H9 (cell line): ENCODE results near the gene PPP2R1A. TPM values are rescaled to one million over a fixed set of nuclear protein-coding genes. Genes with fewer than 3 reads are reported as not detected.

Source experiments
- DNase-seq: peaks from one replicate; pipeline ENCODE4 v3.0.0-alpha.2; 2017
- H2AFZ ChIP-seq: one replicate; pipeline ENCODE4 v1.6.1; 2013; ENCODE audit warnings: mild to moderate bottlenecking, low read length, control low read depth, moderate library complexity
- H2AK5ac ChIP-seq: 2 replicates; pipeline ENCODE4 v1.6.1; 2013; ENCODE audit warnings: low read length, control low read depth, mixed read lengths; ENCODE audit not compliant: insufficient read length
- H2BK120ac ChIP-seq: one replicate; pipeline ENCODE4 v1.6.1; 2013; ENCODE audit warnings: low read depth, mild to moderate bottlenecking, low read length, control low read depth, inconsistent platforms; ENCODE audit not compliant: poor library complexity, severe bottlenecking
- H2BK12ac ChIP-seq: 2 replicates; pipeline ENCODE4 v1.6.1; 2013; ENCODE audit warnings: low read length, control low read depth, mixed read lengths, low read depth; ENCODE audit not compliant: insufficient read length
- H2BK15ac ChIP-seq: 2 replicates; pipeline ENCODE4 v1.6.1; 2013; ENCODE audit warnings: low read depth, low read length, control low read depth
- H2BK20ac ChIP-seq: one replicate; pipeline ENCODE4 v1.6.1; 2013; ENCODE audit warnings: low read depth, mild to moderate bottlenecking, low read length, control low read depth, inconsistent platforms; ENCODE audit not compliant: poor library complexity, severe bottlenecking
- H2BK5ac ChIP-seq: 2 replicates; pipeline ENCODE4 v1.6.1; 2013; ENCODE audit warnings: low read length, control low read depth, mixed read lengths; ENCODE audit not compliant: insufficient read length
- H3K14ac ChIP-seq: 2 replicates; pipeline ENCODE4 v1.6.1; 2013; ENCODE audit warnings: low read length, control low read depth; ENCODE audit not compliant: insufficient read depth
- H3K18ac ChIP-seq: 2 replicates; pipeline ENCODE4 v1.6.1; 2013; ENCODE audit warnings: low read depth, mild to moderate bottlenecking, mixed read lengths, low read length, control low read depth; ENCODE audit not compliant: insufficient read length
- H3K23ac ChIP-seq: 2 replicates; pipeline ENCODE4 v1.6.1; 2013; ENCODE audit warnings: low read length, control low read depth, mixed read lengths, low read depth; ENCODE audit not compliant: insufficient read length
- H3K23me2 ChIP-seq: 2 replicates; pipeline ENCODE4 v1.6.1; 2013; ENCODE audit warnings: low read depth, mild to moderate bottlenecking, mixed read lengths, low read length, control low read depth; ENCODE audit not compliant: insufficient read length, poor library complexity, severe bottlenecking
- H3K27ac ChIP-seq: 2 replicates; pipeline ENCODE4 v1.5.1; 2013; ENCODE audit warnings: low read length, control low read depth, mixed read lengths, low read depth; ENCODE audit not compliant: insufficient read length
- H3K27me3 ChIP-seq: 2 replicates; pipeline ENCODE4 v1.6.1; 2013; ENCODE audit warnings: low read length, control low read depth, inconsistent platforms; ENCODE audit not compliant: insufficient read depth
- H3K4ac ChIP-seq: 2 replicates; pipeline ENCODE4 v1.6.1; 2013; ENCODE audit warnings: low read depth, mild to moderate bottlenecking, control low read depth, inconsistent platforms, low read length, moderate library complexity
- H3K4me1 ChIP-seq: 2 replicates; pipeline ENCODE4 v1.6.1; 2013; ENCODE audit warnings: low read length, control low read depth, inconsistent platforms; ENCODE audit not compliant: insufficient read depth
- H3K4me2 ChIP-seq: 2 replicates; pipeline ENCODE4 v1.6.1; 2013; ENCODE audit warnings: low read length, control low read depth, mixed read lengths; ENCODE audit not compliant: insufficient read length, insufficient read depth
- H3K56ac ChIP-seq: 2 replicates; pipeline ENCODE4 v1.6.1; 2013; ENCODE audit warnings: low read depth, mild to moderate bottlenecking, mixed read lengths, low read length, control low read depth; ENCODE audit not compliant: insufficient read length
- H3K79me1 ChIP-seq: 2 replicates; pipeline ENCODE4 v1.6.1; 2013; ENCODE audit warnings: low read depth, mild to moderate bottlenecking, moderate library complexity, low read length, control low read depth, inconsistent platforms; ENCODE audit not compliant: insufficient read depth, poor library complexity, severe bottlenecking
- H3K79me2 ChIP-seq: 2 replicates; pipeline ENCODE4 v1.6.1; 2013; ENCODE audit warnings: low read length, control low read depth, inconsistent platforms; ENCODE audit not compliant: insufficient read depth
- H3K9ac ChIP-seq: 2 replicates; pipeline ENCODE4 v1.6.1; 2013; ENCODE audit warnings: low read length, control low read depth, mixed read lengths; ENCODE audit not compliant: insufficient read length; ENCODE audit errors: extremely low read depth
- H3K9me3 ChIP-seq: one replicate; pipeline ENCODE4 v1.6.1; 2013; ENCODE audit warnings: low read depth, low read length, inconsistent platforms; ENCODE audit not compliant: control insufficient read depth
- H3T11ph ChIP-seq: one replicate; pipeline ENCODE4 v1.6.1; 2013; ENCODE audit warnings: mild to moderate bottlenecking, low read length, control low read depth, inconsistent platforms
- H4K20me1 ChIP-seq: one replicate; pipeline ENCODE4 v1.6.1; 2013; ENCODE audit not compliant: control insufficient read depth, insufficient read length, insufficient read depth
- H4K5ac ChIP-seq: 2 replicates; pipeline ENCODE4 v1.6.1; 2013; ENCODE audit warnings: low read depth, mild to moderate bottlenecking, mixed read lengths, low read length, control low read depth; ENCODE audit not compliant: insufficient read length
- H4K8ac ChIP-seq: replicated peaks from 2 replicates; pipeline ENCODE4 v1.6.1; 2013; ENCODE audit warnings: low read length, control low read depth, mixed read lengths, low read depth; ENCODE audit not compliant: insufficient read length
- H4K91ac ChIP-seq: 2 replicates; pipeline ENCODE4 v1.6.1; 2013; ENCODE audit warnings: low read depth, mild to moderate bottlenecking, moderate library complexity, mixed read lengths, low read length, control low read depth; ENCODE audit not compliant: insufficient read length
- H3K27ac Mint-ChIP-seq, 3 experiments: 2 replicates in 2 of 3; 3 replicates in 1 of 3; pipeline ENCODE4 v1.8.0; 2020 to 2021; ENCODE audit warnings: mixed read lengths in 3 of 3, mild to moderate bottlenecking in 1 of 3, moderate library complexity in 1 of 3
- H3K27me3 Mint-ChIP-seq: 2 replicates; pipeline ENCODE4 v1.8.0; 2021; ENCODE audit warnings: low read depth, mild to moderate bottlenecking, moderate library complexity, mixed read lengths
- H3K36me3 Mint-ChIP-seq, 3 experiments: 2 replicates in 2 of 3; 3 replicates in 1 of 3; pipeline ENCODE4 v1.8.0; 2020 to 2021; ENCODE audit warnings: low read depth in 3 of 3, mixed read lengths in 3 of 3; ENCODE audit not compliant: insufficient read depth in 1 of 3
- H3K4me1 Mint-ChIP-seq, 2 experiments: 2 replicates each; pipeline ENCODE4 v1.8.0; 2020; ENCODE audit warnings: mixed read lengths in 2 of 2
- H3K4me3 Mint-ChIP-seq, 2 experiments: 2 replicates in 1 of 2; 3 replicates in 1 of 2; pipeline ENCODE4 v1.8.0; 2020 to 2021; ENCODE audit warnings: mild to moderate bottlenecking in 2 of 2, mixed read lengths in 2 of 2, moderate library complexity in 1 of 2
- H3K9me3 Mint-ChIP-seq, 2 experiments: 2 replicates in 1 of 2; 3 replicates in 1 of 2; pipeline ENCODE4 v1.8.0; 2020; ENCODE audit warnings: mild to moderate bottlenecking in 2 of 2, mixed read lengths in 2 of 2, moderate library complexity in 1 of 2
- CTCF ChIP-seq: fragments of 200-600 bp; sonication (generic); conservative IDR thresholded peaks from 3 replicates; pipeline ENCODE4 v1.8.0; 2021; ENCODE audit warnings: antibody characterized with exemption, mild to moderate bottlenecking
- WGBS: extraction: QIAGEN DNeasy Blood & Tissue Kit; methylation state at CpG from one replicate; pipeline ENCODE4 v1.1.7; 2013; ENCODE audit warnings: missing lambda C conversion rate, low lambda C conversion rate, mixed read lengths; ENCODE audit not compliant: insufficient read length; ENCODE audit errors: extremely low coverage; 5-methylcytosine and 5-hydroxymethylcytosine counted together
- total RNA-seq: library from RNA; stranded (reverse); gene quantifications from 2 replicates; pipeline ENCODE4 v1.2.1, GENCODE V29; 2021

The PPP2R1A gene
- total RNA-seq, 1 experiment from 2014 or later, result 432 TPM

- no peak overlapping the region for H4K8ac ChIP-seq
- no peak overlapping the region for H3K56ac ChIP-seq
- H2BK15ac ChIP-seq, result no peak overlapping the region
- no peak overlapping the region for H3T11ph ChIP-seq
- peak overlapping the region; percentile 64 for H3K9ac ChIP-seq
- no peak overlapping the region for H2BK5ac ChIP-seq
- H2AK5ac ChIP-seq, result no peak overlapping the region
- no peak overlapping the region for H2AFZ ChIP-seq
- peak overlapping the region; percentile 88 for H3K4me2 ChIP-seq
- peak overlapping the region; percentile 95 to 97 for H3K4me3 Mint-ChIP-seq
- no peak overlapping the region for H4K5ac ChIP-seq
- H2BK12ac ChIP-seq, result no peak overlapping the region
- H3K27me3 ChIP-seq, result no peaks in the 10 kb centered on the region
- no peak overlapping the region for H3K23ac ChIP-seq
- H3K27ac ChIP-seq, result no peak overlapping the region
- WGBS, result no CpG with 5 or more reads among the region's 22 CpGs
- H3K9me3 Mint-ChIP-seq, result peaks cover 0 to 8% of the 10 kb centered on the region in 2 experiments; a peak in 4 of 5 replicates
- no peak overlapping the region for H3K18ac ChIP-seq
- peaks cover 8% of the 10 kb centered on the region for H3K27me3 Mint-ChIP-seq
- H2BK120ac ChIP-seq, result no peak overlapping the region
- H3K23me2 ChIP-seq, result peaks cover 14% of the 10 kb centered on the region
- H3K79me1 ChIP-seq, result no peaks in the 10 kb centered on the region
- H3K27ac Mint-ChIP-seq, result peak overlapping the region in 2 of 3 experiments; percentile 48 to 94; a peak in 3 of 7 replicates
- H3K9me3 ChIP-seq, result no peaks in the 10 kb centered on the region
- no peak overlapping the region for H2BK20ac ChIP-seq
- no peaks in the 10 kb centered on the region for H4K20me1 ChIP-seq
- H3K36me3 Mint-ChIP-seq, result peaks cover 23 to 31% (median 24%) of the 10 kb centered on the region in 3 experiments
- H4K91ac ChIP-seq, result no peak overlapping the region
- peak; percentile 46 for DNase-seq
- no peak overlapping the region for H3K4ac ChIP-seq
- no peaks in the 10 kb centered on the region; the same call in 1 of the 2 replicates for H3K79me2 ChIP-seq
- H3K4me1 ChIP-seq, result peaks cover 2% of the 10 kb centered on the region; the same call in 1 of the 2 replicates
- H3K4me1 Mint-ChIP-seq, result peaks cover 16 to 18% of the 10 kb centered on the region in 2 experiments
- TF ChIP-seq CTCF, result no peak
- H3K14ac ChIP-seq, result no peak overlapping the region
These were observed 19.0 kb upstream of the PPP2R1A start for GRCh38 chr19:52170863-52171320.
